Mammary epithelial cell (primary cell): ENCODE results near the gene VWA8.

ENCODE experiments used
- EZH2 ChIP-seq: IDR thresholded peaks from 2 replicates; pipeline ENCODE4 v1.6.1; 2012; ENCODE audit warnings: low read length, inconsistent platforms, borderline replicate concordance
- TF ChIP-seq, protein P1 (sequence below), 2 donors: IDR thresholded peaks in 1 of 2; conservative IDR thresholded peaks in 1 of 2; 2 replicates each; pipeline ENCODE4 v1.5.1; 2011 to 2012; ENCODE audit warnings: inconsistent platforms in 2 of 2, low read length in 2 of 2, mild to moderate bottlenecking in 2 of 2, control low read depth in 1 of 2, low read depth in 1 of 2; ENCODE audit not compliant: insufficient read depth in 1 of 2; ENCODE audit errors: extremely low read depth in 1 of 2

DNA sequence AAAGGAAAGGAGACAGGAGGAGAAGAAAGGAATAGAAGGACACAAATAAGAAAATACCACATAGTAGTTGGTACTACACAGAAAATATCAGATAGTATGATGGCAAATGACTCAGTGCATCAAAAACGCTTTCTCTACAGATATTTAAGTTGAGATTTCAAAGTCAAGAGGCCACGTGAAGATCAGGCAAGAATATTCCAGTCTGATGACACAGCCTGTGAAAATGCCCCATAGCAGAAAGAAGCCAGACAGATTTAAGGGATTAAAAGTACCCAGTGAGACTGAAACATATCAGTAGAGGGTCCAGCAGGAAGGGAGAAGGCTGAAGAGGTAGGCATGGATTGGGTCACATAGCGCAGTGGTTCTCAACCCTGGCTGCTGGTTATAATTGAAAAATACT is 113.7 kb downstream of the VWA8 start:
- TF ChIP-seq, protein P1, sequence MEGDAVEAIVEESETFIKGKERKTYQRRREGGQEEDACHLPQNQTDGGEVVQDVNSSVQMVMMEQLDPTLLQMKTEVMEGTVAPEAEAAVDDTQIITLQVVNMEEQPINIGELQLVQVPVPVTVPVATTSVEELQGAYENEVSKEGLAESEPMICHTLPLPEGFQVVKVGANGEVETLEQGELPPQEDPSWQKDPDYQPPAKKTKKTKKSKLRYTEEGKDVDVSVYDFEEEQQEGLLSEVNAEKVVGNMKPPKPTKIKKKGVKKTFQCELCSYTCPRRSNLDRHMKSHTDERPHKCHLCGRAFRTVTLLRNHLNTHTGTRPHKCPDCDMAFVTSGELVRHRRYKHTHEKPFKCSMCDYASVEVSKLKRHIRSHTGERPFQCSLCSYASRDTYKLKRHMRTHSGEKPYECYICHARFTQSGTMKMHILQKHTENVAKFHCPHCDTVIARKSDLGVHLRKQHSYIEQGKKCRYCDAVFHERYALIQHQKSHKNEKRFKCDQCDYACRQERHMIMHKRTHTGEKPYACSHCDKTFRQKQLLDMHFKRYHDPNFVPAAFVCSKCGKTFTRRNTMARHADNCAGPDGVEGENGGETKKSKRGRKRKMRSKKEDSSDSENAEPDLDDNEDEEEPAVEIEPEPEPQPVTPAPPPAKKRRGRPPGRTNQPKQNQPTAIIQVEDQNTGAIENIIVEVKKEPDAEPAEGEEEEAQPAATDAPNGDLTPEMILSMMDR (conservative IDR thresholded peaks at IDR 0.05 in 1 of 2, IDR thresholded peaks at IDR 0.05 in 1 of 2; ENCODE audit: extremely low read depth in 1 of 2, insufficient read depth in 1 of 2, low read depth in 1 of 2, low read length in 2 of 2) = no peak
- TF ChIP-seq EZH2 = no peak
